GM18508 (cell line): ENCODE data around the gene NR3C2.

Experiments
- ATAC-seq: cut with Tn5 transposase; IDR thresholded peaks from one replicate; pipeline ENCODE4 v1.9.1; 2021; ENCODE audit warnings: moderate number of reproducible peaks; ENCODE audit not compliant: insufficient read depth, unreplicated experiment

The NR3C2 gene

GRCh38 chr4:148268835-148269234 is 173.4 kb downstream of the NR3C2 start:
- ATAC-seq: no peak

GRCh38 chr4:148266921-148267320 is 175.3 kb downstream of the NR3C2 start:
- ATAC-seq: no peak

- no peak for ATAC-seq
Observed at GRCh38 chr4:148266240-148266639, 176.0 kb downstream of the NR3C2 start.

- ATAC-seq: no peak
Observed at GRCh38 chr4:148265627-148266026, 176.6 kb downstream of the NR3C2 start.

- ATAC-seq: no peak
Observed at GRCh38 chr4:148263802-148264201, 178.4 kb downstream of the NR3C2 start.

GRCh38 chr4:148263127-148263526 is 179.1 kb downstream of the NR3C2 start:
- no peak for ATAC-seq

GRCh38 chr4:148261848-148262247 is 180.4 kb downstream of the NR3C2 start:
- no peak for ATAC-seq

- ATAC-seq: no peak
Observed at GRCh38 chr4:148259841-148260240, 182.4 kb downstream of the NR3C2 start.

GRCh38 chr4:148258535-148258934 is 183.7 kb downstream of the NR3C2 start:
- no peak for ATAC-seq

GRCh38 chr4:148255344-148255720 is 186.9 kb downstream of the NR3C2 start:
- ATAC-seq: no peak

- ATAC-seq: no peak
Observed at GRCh38 chr4:148254621-148255343, 187.4 kb downstream of the NR3C2 start.

- ATAC-seq: no peak
Observed at GRCh38 chr4:148253768-148254167, 188.4 kb downstream of the NR3C2 start.

- ATAC-seq: no peak
Observed at GRCh38 chr4:148248824-148249223, 193.4 kb downstream of the NR3C2 start.

GRCh38 chr4:148245015-148245414 is 197.2 kb downstream of the NR3C2 start:
- no peak for ATAC-seq

- no peak for ATAC-seq
Observed at GRCh38 chr4:148243837-148244236, 198.4 kb downstream of the NR3C2 start.

GRCh38 chr4:148240241-148240640 is 202.0 kb downstream of the NR3C2 start:
- no peak for ATAC-seq

- ATAC-seq: no peak
Observed at GRCh38 chr4:148239494-148239985, 202.7 kb downstream of the NR3C2 start.

GRCh38 chr4:148238811-148239493 is 203.3 kb downstream of the NR3C2 start:
- ATAC-seq: no peak

GRCh38 chr4:148238086-148238485 is 204.1 kb downstream of the NR3C2 start:
- no peak for ATAC-seq

GRCh38 chr4:148235809-148236208 is 206.4 kb downstream of the NR3C2 start:
- ATAC-seq: no peak

- no peak for ATAC-seq
Observed at GRCh38 chr4:148229798-148230197, 212.4 kb downstream of the NR3C2 start.

GRCh38 chr4:148229028-148229427 is 213.2 kb downstream of the NR3C2 start:
- no peak for ATAC-seq
